Stimulated activated CD4-positive, alpha-beta T cell treated with anti-CD3 and anti-CD28 coated beads, TNF-alpha, amount 100 ng/mL, for 4 hours (primary cell): ENCODE results near the gene OS9.
"Not testable (repeated sequence)": the region's sequence is repeated elsewhere in the genome, so short reads cannot be mapped to it uniquely, and the experiment has no call there.

Experiments used
- DNase-seq, 3 experiments: peaks; one replicate each; pipeline ENCODE4 v3.0.0-alpha.2; 2020; ENCODE audit warnings: low read depth in 3 of 3

Gene OS9, protein sequence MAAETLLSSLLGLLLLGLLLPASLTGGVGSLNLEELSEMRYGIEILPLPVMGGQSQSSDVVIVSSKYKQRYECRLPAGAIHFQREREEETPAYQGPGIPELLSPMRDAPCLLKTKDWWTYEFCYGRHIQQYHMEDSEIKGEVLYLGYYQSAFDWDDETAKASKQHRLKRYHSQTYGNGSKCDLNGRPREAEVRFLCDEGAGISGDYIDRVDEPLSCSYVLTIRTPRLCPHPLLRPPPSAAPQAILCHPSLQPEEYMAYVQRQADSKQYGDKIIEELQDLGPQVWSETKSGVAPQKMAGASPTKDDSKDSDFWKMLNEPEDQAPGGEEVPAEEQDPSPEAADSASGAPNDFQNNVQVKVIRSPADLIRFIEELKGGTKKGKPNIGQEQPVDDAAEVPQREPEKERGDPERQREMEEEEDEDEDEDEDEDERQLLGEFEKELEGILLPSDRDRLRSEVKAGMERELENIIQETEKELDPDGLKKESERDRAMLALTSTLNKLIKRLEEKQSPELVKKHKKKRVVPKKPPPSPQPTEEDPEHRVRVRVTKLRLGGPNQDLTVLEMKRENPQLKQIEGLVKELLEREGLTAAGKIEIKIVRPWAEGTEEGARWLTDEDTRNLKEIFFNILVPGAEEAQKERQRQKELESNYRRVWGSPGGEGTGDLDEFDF

DNA sequence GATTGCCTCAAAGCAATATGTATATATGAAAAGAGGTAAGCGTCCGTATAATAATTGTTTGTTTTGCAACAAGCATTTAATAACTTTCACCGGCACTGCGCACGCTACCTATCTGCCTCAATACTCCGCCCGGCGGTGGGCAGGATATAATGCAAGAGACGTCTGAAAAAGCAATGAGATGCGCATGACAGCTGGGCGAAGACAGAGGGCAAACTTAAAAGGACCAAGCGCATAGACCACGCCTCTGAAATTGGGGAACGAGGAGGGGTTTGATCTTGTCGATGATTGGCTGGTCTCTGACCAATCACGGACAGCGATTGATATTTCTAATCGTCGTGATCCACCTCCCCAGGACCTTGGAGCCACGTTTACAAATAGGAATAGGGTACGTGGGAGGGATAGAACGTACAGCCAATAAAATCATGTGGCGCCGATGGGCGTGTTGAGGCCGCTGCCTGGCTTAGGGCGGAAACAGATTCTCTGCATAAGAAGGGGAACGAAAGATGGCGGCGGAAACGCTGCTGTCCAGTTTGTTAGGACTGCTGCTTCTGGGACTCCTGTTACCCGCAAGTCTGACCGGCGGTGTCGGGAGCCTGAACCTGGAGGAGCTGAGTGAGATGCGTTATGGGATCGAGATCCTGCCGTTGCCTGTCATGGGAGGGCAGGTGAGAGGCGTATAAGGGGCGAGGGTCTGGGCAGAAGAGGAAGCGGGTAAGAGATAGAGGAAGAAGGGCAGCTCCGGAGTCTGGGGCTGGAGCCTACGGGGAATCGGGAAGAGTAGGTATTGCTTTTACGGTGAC, at the start of gene OS9:
OS9 (plus strand) TSS at position 474 of the 800 bp plus-strand sequence; CDS start at position 504, 30 bp downstream.
- peak; percentile 69 to 94 (median 89) for DNase-seq

DNA sequence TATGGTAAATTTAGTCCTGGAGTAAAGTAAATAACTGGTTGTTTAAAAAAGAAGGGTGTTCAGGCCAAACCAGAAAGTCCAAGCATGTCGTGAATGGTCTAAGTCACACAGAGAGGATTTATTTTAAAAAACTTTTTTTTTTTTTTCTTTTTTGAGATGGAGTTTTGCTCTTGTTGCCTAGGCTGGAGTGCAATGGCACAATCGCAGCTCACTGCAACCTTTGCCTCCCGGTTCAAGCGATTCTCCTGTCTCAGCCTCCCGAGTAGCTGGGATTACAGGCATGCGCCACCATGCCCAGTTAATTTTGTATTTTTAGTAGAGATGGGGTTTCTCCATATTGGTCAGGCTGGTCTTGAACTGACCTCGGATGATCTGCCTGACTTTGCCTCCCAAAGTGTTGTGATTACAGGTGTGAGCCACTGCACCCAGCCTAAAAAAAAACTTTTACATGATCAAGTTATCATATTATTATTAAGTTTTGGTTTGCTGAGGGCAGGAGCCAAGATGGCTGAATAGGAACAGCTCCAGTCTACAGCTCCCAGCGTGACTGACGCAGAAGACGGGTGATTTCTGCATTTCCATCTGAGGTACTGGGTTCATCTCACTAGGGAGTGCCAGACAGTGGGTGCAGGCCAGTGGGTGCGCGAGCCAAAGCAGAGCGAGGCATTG, 47.8 kb upstream of the OS9 start:
- not testable (repeated sequence) for DNase-seq

DNA sequence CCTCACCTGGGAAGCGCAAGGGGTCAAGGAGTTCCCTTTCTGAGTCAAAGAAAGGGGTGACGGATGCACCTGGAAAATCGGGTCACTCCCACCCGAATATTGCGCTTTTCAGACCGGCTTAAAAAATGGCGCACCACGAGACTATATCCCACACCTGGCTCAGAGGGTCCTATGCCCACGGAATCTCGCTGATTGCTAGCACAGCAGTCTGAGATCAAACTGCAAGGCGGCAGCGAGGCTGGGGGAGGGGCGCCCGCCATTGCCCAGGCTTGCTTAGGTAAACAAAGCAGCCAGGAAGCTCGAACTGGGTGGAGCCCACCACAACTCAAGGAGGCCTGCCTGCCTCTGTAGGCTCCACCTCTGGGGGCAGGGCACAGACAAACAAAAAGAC, 47.3 kb upstream of the OS9 start:
- not testable (repeated sequence) for DNase-seq

DNA sequence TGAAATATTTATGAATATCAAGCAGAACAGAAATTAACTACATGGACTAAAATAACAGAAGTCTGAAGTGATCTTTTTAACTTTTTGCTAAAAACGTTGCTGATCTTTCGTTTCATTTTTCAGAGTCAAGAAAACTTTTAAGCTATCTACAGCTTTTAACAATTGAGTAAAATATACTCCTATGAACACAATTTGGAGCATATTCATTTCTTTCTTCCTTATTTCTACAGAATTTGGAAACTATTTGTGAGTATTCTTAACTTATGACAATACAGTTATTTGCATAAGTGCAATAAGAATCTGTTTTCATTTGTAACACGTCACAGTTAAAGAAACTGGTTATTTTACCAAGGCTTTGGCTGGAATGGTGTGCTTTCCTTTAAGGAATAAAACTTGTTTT, 39.9 kb upstream of the OS9 start:
- DNase-seq = no peak

DNA sequence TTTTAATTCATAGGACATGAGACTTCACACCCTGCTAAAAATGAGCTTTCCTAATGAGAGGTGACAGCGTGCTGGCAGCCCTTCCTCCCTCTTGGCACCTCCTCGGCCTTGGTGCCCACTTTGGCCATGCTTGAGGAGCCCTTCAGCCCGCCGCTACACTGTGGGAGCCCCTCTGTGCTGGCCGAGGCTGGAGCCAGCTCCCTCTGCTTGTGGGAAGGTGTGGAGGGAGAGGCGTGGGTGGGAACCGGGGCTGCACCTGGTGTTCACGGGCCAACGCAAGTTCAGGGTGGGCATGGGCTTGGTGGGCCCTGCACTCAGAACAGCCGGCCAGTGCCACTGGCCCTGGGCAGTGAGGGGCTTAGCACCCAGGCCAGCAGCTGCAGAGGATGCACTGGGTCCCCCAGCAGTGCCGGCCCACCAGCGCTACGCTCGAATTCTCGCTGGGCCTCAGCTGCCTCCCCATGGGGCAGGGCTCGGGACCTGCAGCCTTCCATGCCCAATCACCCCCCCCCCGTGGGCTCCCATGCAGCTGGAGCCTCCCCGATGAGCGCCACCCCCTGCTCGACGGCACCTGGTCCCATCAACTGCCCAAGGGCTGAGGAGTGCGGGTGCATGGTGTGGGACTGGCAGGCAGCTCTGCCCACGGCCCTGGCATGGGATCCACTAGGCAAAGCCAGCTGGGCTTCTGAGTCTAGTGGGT, 38.2 kb upstream of the OS9 start:
- no peak for DNase-seq

DNA sequence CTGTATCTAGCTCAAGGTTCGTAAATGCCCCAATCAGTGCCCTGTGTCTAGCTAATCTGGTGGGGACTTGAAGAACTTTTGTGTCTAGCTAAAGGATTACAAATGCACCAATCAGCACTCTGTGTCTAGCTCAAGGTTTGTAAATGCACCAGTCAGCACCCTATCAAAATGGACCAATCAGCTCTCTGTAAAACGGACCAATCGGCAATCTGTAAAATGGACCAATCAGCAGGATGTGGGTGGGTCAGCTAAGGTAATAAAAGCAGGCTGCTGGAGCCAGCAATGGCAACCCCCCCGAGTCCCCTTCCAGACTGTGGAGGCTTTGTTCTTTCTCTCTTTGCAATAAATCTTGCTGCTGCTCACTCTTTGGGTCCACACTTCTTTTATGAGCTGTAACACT, 37.5 kb upstream of the OS9 start:
- DNase-seq = not testable (repeated sequence)

DNA sequence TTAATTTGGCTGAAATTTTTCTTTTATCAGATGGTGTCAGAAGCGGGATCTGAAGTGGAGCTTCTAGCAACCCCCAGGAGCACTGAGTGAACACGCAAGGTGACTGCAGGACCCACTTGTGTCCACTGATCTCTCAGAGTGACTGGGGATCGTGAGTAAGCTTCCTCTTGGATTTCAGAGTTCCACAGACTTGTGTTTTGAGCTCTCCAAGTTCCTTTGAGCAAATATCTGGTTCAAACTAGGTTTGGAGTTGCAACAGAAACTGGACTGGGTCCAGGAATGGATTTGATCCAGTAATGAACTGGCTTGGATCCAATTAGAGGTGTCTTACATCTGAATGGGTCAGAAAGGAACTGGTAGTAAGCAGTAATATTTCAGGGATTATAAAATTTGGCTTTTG, 36.2 kb upstream of the OS9 start:
- DNase-seq = no peak

DNA sequence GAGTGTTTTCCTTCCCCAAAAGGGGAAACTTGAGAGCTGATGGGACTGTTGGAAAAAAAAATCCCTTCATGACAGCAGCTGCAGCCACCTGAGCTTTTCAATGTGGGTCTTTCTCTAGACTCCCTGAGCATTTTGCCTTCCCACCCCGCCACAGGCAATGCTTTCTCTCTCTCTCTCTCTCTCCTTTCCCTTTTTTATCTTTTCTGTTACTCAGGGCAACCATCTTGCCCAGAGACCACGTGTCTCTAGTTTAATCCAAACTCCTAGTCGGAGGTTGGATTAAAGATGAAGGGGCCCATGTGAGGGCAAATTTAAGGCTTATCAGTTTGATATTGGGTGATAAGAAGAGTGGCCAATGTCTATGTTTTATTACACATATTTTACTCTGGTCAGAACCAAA, 35.0 kb upstream of the OS9 start:
- DNase-seq = no peak

DNA sequence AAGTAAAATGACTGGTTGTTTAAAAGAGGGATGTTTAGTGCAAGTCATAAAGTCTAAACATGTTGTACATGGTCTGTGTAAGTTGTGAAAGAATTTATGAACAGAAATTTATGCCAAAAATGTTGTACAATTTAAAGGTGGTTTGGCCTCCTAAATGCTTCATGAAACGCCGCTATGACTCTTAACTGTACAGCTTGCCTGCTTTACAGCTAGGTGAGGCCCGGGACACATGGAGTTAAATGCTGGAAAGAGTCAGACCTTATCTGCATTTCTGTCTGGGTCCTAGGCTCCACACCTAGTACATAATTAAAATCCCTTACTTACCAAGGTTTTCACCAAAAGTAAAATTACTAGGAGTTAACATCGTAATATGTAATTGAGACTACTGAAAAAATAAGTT, 32.6 kb upstream of the OS9 start:
- DNase-seq = no peak

DNA sequence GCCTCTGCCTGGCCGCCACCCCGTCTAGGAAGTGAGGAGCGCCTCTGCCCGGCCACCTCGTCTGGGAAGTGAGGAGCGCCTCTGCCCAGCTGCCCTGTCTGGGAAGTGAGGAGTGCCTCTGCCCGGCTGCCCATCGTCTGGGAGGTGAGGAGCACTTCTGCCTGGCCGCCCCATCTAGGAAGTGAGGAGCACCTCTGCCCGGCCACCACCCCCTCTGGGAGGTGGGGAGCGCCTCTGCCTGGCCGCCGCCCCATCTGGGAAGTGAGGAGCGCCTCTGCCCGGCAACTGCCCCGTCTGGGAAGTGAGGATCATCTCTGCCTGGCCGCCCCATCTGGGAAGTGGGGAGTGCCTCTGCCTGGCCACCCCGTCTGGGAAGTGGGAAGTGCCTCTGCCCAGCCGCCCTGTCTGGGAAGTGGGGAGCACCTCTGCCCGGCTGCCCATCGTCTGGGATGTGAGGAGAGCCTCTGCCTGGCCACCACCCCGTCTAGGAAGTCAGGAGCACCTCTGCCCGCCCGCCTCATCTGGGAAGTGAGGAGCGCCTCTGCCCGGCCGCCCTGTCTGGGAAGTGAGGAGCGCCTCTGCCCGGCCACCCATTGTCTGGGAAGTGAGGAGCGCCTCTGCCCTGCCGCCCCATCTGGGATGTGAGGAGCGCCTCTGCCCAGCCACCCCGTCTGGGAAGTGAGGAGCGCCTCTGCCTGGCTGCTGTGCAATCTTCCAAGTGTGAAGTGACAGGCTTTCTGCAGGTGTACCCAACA, 28.7 kb upstream of the OS9 start:
- not testable (repeated sequence) for DNase-seq

DNA sequence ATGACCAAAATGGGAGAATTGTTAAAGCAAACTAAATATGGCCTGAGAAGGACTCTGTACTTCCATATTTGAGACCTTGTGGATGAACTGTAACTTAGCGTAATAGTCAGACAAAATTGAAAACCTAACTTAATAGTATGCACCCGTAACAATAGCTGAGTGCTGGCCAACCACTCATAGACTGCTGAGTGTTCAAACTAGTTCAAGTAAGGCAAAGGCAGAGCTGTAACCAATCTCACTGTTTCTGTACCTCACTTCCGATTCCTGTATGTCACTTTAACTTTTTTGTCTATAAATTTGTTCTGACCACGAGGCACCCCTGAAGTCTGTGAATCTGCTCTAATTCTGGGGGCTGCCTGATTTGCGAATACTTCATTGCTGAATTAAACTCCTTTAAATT, 27.0 kb upstream of the OS9 start:
- DNase-seq = no peak

DNA sequence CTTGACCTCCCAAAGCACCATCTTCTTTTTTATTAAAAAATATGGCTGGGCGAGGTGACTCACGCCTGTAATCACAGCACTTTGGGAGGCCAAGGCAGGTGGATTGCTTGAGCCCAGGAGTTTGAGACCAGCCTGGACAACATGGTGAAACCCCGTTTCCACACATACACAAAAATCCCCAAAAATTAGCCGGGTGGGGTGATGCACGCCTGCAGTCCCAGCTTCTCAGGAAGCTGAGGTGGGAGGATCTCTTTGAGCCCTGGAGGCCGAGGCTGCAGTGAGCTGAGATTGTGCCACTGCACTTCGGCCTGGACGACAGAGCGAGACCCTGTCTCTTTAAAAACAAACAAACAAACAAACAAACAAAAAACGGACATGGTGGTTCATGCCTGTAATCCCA, 24.2 kb upstream of the OS9 start:
- not testable (repeated sequence) for DNase-seq

DNA sequence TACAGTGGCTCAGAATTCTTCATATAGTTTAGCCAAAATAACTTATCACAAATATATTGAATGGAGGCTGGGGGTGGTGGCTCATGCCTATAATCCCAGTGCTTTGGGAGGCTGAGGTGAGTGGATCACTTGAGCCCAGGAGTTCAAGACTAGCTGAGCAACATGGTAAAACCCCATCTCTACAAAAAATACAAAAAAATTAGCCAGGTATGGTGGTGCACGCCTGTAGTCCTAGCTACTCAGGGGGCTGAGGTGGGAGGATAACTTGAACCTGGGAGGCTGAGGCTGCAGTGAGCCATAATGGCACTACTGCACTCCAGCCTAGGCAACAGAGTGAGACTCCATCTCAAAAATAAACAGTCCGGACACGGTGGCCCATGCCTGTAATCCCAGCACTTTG, 22.1 kb upstream of the OS9 start:
- not testable (repeated sequence) for DNase-seq

DNA sequence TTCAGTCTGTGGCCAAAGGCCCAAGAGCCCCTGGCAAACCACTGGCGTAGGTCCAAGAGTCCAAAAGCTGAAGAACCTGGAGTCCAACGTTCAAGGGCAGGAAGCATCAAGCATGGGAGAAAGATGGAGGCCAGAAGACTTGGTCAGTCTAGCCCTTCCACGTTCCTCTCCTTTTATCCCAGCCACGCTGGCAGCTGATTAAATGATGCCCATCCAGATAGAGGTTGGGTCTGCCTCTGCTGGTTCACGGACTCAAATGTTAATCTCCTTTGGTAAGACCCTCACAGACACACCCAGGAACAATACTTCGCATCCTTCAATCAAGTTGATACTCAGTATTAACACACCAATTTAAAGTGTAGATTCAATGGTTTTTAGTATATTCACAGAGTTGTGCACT, 21.1 kb upstream of the OS9 start:
- no peak for DNase-seq

DNA sequence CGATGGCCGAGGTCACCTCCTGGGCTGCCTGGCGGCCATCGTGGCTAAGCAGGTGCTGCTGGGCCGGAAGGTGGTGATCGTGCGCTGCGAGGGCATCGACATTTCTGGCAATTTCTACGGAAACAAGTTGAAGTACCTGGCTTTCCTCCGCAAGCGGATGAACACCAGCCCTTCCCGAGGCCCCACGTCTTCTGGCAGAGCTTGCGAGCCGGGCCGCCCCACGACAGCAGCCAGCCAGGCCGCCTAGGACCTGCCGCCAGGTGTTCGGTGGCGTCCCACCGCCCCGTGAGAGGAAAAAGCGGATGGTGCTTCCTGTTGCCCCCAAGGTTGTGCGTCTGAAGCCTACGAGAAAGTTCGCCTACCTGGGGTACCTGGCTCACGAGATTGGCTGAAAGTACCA, 19.2 kb upstream of the OS9 start:
- DNase-seq = no peak

DNA sequence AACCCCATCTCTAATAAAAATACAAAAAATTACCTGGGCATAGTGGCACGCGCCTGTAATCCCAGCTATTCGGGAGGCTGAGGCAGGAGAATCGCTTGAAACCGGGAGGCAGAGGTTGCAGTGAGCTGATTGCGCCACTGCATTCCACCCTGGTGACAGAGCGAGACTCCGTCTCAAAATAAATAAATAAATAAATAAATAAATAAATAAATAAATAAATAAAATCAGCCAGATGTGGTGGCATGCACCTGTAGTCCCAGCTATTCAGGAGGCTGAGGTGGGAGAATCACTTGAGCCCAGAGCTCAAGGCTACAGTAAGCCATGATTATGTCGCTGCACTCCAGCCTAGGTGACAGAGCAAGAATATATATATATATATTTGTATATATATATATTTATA, 16.0 kb upstream of the OS9 start:
- not testable (repeated sequence) for DNase-seq

DNA sequence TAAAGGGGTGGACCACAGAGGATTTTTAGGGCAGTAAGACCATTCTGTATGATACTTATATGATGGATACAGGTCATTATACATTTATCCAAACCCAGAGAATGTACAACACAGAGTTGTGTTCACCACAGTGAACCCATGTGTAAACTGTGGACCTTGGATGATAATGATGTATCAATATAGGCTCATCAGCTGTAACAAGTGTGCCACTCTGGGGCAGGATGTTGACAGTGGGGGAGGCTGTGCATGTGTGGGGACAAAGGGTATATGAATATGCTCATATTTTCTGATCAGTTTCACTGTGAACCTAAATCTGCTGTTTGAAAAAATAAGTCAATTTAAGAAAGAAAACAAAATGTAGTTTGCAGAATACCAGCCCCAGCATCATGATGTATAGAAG, 14.2 kb upstream of the OS9 start:
- no peak for DNase-seq

DNA sequence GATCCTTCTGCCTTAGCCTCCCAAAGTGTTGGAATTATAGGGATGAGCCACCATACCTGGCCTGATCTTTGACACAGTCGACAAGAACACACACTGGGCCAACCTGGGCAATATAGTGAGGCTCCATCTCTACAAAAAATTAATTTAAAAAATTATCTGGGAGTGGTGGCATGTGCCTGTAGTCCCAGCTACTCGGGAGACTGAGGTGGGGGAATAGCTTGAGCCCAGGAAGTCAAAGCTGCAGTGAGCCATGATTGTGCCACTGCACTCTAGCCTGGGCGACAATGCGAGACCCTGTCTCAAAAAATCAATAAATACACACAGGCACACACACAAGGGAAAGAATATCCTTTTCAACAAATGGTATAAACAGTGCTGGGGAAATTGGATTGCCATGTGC, 6.1 kb upstream of the OS9 start:
- no peak for DNase-seq

DNA sequence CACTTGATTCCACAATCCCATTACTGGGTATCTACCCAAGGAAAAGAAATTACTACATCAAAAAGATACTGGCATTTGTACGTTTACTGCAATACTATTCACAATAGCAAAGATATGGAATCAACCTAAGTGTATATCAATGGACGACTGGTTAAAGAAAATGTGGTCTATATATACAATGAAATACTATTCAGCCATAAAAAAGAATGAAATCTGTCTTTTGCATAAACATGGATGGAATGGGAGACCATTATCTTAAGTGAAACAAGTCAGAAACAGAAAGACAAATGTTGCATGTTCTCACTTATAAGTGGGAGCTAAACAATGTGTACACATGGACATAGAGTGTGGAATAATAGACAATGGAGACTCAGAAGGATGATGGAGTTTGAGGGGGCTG, 5.0 kb upstream of the OS9 start:
- DNase-seq = no peak

DNA sequence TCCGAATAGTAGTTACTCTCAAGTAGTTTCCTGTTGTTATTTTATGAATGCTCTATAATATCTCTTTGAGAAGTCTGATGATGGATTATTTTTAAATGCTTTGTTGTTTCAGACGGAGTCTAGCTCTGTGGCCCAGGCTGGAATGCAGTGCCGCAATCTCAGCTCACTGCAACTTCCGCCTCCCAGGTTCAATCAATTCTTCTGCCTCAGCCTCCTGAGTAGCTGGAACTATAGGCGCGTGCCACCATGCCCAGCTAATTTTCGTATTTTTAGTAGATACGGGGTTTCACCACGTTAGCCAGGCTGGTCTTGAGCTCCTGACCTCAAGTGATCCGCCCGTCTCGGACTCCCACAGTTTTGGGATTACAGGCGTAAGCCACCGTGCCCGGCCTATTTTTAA, 1.4 kb upstream of the OS9 start:
- no peak for DNase-seq

DNA sequence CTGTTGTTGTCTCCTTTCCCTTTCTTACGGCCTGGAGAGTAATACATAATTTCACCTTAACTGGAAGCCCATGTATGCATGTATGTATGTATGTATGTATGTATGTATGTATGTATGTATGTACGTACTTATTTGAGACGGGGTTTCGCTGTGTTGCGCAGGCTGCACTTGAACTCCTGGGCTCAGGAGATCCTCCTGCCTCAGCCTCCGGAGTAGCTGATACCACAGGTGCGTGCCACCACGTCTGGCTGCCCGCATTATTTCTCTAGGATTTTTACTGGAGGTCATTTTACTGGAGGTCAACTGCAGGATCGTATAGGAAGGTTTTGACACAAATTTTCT, 644 bp upstream of the OS9 start:
- DNase-seq = peak in 1 of 3 experiments; percentile 13
